ACHN (cell line): ENCODE data around the gene DDX39B.
"Not testable (repeated sequence)": the region's sequence is repeated elsewhere in the genome, so short reads cannot be mapped to it uniquely, and the experiment has no call there.

Experiments
- DNase-seq: peaks from one replicate; pipeline ENCODE4 v3.0.0-alpha.2; 2015
- in situ Hi-C: cut with HindIII; loops from 2 replicates; pipeline ENCODE4 v1.10.0; 2017; ENCODE audit warnings: low sequenced_read_pairs, low pct_ligation_motif_present, low pct_unique_long_range_greater_than_20kb

The DDX39B gene

DNA sequence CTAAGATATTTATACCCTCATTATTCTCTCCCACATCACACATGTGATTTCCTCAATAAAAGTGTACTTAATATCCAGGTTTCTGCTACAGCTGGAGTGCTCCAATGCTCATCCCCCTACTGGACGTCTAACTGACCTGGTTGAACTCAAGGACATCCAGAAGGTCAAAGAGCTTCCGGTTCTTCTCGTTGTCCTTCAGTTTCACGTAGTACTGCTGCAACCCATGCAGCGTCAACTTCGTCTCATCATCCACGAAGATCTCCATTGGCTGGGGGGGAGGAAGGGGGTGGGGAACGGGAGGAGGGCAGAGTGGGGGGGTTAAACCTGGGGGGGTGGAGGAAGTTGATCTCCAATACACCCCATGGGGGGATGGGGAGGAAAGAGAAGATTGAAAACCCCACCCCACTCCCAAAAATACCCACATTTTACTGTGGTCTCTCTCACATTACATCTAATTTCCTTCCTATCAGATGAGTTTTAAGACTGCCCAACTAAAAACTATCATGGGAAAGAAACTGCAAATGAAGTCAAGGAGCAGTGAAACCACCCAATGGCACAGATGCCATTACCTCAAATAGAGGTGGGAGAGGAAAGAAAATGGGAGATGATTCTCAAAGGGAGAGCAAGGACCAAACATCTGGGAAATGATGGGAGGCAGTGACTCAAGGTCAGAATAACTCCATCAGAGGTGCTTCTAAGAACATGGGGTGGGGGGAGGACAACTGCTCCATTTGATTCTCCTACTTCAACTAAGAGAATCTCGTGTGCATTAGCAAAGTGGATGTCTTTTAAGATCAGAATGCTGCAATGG is 9.0 kb downstream of the DDX39B start:
- DNase-seq: no peak
- in situ Hi-C loops: no loop called here

DNA sequence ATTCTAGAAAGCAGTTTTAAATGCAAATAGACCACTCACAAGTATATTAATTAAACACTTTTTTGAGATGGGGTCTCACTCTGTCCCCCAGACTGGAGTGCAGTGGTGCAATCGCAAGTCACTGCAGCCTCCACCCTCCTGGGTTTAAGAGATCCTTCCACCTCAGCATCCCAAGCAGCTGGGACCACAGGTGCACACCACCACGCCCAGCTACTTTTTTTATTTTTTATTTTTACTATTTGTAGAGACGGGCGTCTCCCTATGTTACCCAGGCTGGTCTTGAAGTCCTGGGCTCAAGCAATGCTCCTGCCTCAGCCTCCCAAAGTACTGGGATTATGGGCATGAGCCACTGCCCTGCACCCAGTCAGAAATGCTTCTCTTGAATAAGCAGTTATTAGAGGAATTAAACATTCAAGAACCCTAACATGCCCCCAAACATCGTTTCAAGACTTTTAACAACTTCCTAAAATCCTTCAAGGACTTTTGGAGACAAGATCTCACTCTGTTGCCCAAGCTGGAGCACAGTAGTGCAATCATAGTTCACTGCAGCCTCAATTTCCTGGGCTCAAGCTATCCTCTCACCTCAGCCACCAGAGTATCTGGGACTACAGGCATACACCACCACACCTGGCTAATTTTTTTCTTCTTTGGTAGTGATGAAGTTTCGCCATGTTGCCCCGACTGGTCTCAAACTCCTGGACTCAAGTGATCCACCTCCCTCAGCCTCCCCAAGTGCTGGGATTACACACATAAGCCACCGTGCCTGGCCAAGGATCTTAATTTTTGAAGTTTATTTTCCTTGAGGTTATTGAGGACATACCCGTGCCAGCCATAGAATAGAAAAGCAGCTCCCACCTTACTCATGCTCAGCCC is 9.8 kb downstream of the DDX39B start:
- in situ Hi-C loops: no loop called here
- no peak for DNase-seq

DNA sequence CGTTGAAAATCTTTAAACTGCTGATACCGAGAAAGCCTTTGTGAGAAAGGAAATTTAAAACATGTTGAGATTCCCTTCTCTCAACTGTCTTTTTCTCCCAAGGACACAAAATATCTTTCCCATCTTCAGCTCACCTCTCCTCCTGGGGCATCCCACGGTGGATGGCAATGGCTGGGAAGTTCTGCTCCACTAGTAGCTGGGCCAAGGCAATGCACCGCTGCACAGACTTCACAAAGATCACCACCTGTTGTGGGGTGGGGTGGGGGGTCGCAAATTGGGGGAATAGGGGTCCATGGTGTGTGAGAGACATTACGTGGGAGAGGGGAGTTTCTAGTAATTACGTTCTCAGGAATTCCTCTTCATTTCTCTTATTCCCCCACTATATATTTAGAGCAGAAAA is 10.6 kb downstream of the DDX39B start:
- DNase-seq: no peak
- in situ Hi-C loops: no loop called here

DNA sequence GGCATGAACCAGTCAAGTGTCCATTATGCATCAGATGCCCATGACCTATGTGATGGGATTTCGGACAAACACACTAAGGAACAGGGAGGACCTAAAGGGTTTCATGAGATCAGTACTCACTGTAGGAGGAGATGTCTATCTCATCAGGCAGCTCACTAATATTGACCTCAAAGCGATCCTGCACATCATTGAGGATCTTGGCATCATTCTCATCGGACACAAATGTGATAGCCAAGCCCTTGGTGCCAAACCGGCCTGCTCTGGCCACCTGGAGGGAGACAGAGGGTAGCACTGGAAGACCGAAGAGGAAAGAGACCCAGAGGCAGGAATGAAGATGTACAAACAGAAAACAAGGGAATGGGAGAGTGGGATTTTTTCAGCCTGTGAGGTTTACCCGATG is 11.1 kb downstream of the DDX39B start:
- no peak for DNase-seq
- in situ Hi-C loops: no loop called here

DNA sequence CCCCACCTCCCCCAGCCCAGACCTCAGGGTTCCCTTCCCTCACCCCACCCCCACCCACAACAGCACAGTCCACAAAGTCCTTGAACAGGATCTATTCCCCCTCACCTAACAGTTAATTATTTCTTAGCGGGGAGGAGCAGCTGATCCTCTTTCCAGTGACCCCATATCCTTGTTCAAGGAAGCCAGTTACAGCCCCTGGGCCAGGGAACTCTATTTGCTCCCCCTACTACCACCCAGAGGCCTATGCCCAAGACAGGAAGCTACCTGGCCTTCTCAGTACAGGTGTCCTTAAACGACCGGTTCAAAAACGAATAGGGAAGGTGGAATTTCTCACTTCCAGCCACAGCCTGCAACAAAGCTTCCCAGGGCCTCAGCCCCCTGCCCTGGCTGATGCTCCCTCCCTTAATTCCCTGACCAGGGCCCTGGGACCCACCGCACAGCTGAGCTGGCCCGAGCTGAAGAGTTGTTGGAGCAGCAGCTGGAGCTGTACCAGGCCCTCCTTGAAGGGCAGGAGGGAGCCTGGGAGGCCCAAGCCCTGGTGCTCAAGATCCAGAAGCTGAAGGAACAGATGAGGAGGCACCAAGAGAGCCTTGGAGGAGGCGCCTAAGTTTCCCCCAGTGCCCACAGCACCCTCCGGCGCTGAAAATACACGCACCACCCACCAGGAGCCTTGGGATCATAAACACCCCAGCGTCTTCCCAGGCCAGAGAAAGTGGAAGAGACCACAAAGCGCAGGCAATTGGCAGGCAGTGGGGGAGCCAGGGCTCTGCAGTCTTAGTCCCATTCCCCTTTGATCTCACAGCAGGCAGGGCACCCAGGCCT is 12.3 kb downstream of the DDX39B start:
- no peak for DNase-seq
- in situ Hi-C loops: no loop called here

DNA sequence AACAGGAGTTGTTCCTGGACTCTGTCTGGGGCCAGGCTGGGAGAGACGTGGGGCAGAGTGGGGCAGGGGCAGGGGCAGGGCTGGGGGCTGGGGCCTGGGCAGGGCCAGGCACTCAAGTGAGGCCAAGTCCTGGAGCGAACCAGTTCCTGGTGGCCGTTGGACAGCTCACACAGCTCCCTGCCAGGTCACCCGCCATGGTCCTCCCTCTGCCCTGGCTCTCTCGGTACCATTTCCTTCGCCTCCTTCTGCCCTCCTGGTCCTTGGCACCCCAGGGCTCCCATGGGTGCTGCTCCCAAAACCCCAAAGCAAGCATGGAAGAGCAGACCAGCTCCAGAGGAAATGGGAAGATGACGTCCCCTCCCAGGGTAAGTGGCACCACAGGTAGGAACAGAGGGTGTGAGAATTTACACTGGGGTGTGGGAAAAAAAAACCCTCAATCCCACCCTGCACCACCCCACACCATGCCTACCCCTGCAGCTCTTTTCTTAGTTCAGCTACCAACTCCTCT is 12.9 kb downstream of the DDX39B start, which contains the start of gene MCCD1:
Gene MCCD1, plus strand, starts transcription at position 142 of the 508 bp plus-strand sequence. Its CDS starts 53 bp downstream, at position 195.
- in situ Hi-C loops: no loop called here
- no peak for DNase-seq

DNA sequence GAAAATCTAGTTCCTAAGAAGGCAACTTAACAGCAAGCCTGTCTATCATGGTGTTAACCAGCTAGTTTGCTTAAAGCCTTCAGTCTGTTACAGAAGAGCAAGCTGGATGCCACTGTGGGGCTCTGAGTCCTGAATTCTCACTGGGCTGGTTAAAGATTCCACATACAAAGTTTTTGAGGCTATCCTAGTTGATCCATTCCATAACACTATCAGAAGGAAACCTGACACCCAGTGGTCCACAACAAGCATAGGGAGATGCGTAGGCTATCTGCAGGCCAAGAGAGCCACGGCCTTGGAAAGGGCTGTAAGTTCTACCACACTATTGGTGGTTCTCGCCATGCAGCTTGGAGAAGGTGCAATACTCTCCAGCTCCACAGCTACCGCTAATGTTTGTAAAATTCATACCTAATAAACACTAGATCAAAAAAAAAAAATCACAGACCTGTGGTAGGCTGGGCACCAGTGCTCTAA is 13.5 kb downstream of the DDX39B start:
- in situ Hi-C loops: no loop called here
- DNase-seq: no peak

DNA sequence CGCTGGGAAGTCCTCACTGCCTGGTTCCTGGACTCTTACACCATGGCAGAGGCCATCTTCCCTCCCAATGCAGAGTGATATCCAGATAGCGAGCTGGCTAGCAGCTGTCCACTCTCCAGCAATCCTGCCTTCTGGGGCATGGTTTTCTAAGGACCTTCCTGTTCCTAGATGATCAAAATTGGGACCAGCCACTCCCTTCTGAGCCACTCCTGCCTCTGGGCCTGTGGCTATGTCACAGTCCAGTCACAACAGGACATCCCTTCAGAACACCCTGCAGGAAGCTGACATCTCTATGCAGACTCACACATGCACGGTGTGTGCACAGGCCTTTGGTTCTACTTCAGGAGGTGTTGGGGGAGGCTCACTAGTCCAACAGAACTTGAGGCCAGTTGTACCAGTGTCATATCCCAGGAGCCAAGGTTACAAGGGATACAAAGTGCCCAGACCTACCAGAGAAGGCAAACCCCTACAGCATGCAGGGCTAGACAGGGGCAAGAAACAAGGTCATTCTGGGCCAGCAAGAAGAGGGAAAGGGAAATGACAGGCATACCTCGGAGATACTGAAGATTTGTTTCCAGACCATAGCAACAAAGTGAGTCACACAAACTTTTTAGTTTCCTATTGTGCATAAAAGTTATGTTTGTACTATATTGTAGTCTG is 15.7 kb downstream of the DDX39B start:
- in situ Hi-C loops: no loop called here

DNA sequence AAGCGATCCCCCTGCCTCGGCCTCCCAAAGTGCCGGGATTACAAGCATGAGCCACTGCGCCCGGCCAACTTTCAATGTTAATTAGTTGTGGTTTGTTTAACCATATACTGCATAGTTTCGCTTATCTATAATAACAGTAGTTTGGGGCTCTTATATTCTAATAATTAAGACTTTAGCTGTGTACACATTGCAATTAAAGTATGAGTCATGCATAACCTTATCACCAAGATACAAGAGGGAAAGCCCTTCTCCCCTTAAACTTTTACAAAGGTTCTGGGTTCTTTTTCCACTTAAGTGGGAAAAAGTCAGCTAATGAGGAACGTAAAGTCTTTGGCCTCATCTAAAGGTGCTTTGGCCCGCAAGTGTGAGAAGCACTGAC is 16.3 kb downstream of the DDX39B start:
- in situ Hi-C loops: no loop called here
- no peak for DNase-seq

More for the DNA sequence above, 15.7 kb downstream of the DDX39B start:
- no peak for DNase-seq

DNA sequence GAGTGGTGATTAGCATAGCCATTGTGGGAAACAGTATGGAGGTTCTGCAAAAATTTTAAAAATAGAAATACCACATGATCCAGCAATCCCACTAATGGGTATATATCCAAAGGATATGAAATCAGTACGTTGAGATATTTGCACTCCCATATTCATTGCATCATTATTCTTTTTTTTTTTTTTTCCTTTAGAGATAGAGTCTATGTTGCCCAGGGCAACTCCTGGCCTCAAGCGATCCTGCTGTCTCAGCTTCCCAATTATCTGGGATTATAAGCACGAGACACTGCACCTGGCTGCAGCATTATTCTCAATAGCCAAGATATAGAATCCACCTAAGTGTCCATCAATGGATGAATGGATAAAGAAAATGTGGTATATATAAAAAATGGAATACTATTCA is 20.0 kb downstream of the DDX39B start:
- no peak for DNase-seq
- in situ Hi-C loops: no loop called here

DNA sequence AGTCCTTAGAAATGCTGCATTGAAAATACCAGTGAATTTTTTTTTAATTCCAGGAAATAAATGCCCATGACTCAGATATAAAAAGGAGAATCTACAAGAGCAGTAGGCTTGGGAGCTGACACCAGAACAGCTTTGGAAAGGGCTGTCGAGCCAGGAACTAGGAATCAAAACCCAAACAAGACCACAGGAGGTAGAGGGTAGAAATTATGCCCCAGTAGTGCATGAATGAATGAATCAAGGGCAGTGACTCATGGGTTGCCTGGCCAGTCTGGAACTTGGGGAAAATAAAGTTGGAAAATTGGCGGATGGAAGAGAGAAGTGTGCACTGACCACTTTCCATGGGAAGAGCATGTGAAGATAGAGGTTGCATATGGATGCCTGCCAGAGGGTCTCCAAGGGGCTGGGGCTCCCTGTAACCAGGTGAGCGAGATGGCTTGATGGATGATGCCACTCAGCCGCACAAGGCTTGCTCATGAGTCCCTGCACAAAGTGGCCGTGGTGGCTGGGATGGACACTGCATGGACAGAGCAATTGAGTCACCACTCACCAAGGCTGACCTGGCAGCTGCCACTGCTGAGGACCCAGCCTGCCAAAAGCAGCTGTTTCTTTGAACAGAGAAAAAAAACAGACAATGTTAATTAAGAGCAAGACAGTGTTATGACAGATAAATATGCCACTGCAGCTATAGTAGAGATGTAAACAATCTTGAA is 28.2 kb downstream of the DDX39B start:
- in situ Hi-C loops: no loop called here

DNA sequence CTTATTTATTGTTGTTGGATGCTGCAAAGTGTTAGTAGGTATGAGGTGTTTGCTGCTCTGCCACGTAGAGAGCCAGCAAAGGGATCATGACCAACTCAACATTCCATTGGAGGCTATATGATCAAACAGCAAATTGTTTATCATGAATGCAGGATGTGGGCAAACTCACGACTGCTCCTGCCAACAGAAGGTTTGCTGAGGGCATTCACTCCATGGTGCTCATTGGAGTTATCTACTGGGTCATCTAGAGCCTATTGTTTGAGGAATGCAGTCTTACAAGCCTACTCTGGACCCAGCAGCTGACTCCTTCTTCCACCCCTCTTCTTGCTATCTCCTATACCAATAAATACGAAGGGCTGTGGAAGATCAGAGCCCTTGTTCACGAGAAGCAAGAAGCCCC is 31.8 kb downstream of the DDX39B start:
- in situ Hi-C loops: no loop called here

More for the DNA sequence above, 28.2 kb downstream of the DDX39B start:
- DNase-seq: no peak

DNA sequence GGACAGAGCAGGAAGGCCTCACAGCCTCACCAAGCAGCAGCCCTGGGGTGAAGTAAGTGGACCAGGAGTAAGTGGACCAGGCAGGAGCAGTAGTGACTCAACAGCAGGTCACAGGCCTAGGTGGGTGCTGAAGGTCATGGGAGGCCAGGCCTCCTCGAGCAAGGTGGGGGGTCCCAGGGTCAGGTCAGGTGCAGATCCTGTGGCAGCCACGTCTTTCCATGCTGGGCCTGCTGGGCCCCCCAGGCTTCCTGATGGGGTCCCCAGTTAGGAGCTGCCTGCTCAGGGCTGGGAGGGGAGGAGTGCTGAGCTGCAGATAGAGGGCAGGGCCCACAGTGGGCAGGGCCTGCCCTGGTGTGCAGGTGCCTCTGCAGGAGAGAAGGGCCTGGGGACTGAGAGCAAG is 32.8 kb downstream of the DDX39B start:
- DNase-seq, in situ Hi-C loops: not testable (repeated sequence)

More for the DNA sequence above, 31.8 kb downstream of the DDX39B start:
- DNase-seq: no peak

DNA sequence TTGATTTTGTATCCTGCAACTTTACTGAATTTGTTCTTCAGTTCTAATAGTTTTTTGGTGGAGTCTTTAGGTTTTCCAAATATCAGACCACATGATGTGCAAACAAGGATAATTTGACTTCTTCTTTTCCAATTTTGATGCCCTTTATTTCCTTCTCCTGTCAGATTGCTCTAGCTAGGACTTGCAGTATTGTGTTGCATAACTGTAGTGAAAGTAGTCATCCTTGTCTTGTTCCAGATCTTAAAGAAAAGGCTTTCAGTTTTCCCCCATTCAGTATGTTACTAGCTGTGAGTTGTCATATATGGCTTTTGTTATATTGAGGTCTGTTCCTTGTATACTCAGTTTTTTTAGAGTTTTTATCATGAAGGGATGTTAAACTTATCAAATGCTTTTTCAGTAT is 39.2 kb downstream of the DDX39B start:
- in situ Hi-C loops: no loop called here
- DNase-seq: no peak

DNA sequence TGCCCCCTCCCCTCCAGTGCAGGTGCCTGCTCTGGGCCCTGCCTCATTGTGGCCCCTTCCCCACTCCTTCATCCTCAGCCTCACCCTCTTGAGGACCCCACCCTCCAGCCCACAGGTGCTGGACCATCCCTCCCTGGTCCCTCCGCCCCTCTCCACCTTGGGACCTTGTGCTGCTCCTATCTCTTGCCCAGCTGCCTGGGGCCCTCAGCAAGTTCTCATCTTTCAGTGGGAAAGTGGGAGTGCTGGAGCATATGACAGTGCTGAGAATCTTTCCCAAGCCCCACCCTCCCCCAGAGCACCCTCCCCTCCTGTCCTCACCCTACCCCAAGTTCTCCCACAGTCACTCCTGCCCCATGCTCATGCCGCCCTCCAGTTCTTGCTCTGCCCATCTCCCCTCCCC is 42.2 kb downstream of the DDX39B start:
- in situ Hi-C loops, DNase-seq: not testable (repeated sequence)

DNA sequence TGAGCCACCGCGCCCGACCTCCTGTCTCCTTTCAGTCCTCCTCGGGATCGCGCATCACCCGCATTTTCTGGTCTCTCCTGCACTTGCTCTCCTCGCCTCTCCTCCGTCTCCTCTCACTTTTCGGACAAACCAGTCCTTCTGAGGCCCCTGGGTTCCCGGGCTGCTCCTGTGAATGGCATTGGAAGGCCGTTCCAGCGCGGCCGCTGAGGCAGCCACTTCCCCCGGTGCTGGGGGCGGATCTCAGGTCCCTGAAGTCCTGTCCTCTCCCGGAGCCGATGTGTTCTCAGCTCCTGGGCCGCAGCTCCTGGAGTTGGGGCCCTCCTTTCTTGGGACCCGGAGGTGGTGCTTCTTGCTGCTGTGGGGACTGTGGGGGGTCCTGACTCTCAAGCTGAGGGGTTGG is 43.1 kb downstream of the DDX39B start:
- no peak for DNase-seq
- in situ Hi-C loops: no loop called here
